RWPE1 (cell line): ENCODE results near the gene PPT2.
A peak's percentile ranks its signal among the peaks of the same experiment; 100 is the strongest.

Source experiments
- CTCF ChIA-PET: fragments of 350-600 bp; sonication (Branson Sonifier 250); formaldehyde crosslinking; extraction: SDS; loops from one replicate; lab custom pipeline; 2021; lab: Yijun Ruan, JAX
- POLR2A ChIA-PET: fragments of 400-600 bp; formaldehyde crosslinking; extraction: SDS; loops from one replicate; lab custom pipeline; 2020; ENCODE audit warnings: antibody characterized with exemption; ENCODE audit not compliant: low non-redundant PET; lab: Yijun Ruan, JAX
- DNase-seq: peaks from one replicate; pipeline ENCODE4 v3.0.0; 2012; ENCODE audit warnings: low spot score
- H3K27ac ChIP-seq: fragments of 450-650 bp; 2 replicates; pipeline ENCODE4 v1.5.1; 2017
- CTCF ChIP-seq: fragments of 450-650 bp; conservative IDR thresholded peaks from 2 replicates; pipeline ENCODE4 v1.5.1; 2017; ENCODE audit warnings: low read depth, mild to moderate bottlenecking

PPT2 gene

GRCh38 chr6:32118782-32119628, 34.9 kb upstream of the PPT2 start:
- ChIA-PET POLR2A (interaction anchor here (1.2 kb wide), 1 partner anchor 36 kb away, joined by 3 read pairs; no protein-coding TSS in a partner anchor), CTCF (interaction anchor here (0.6 to 2.7 kb wide), 17 partner anchors 8 to 559 kb away, joined by 3 to 22 read pairs (median 4); partner anchors contain the start of gene TNXB)
- H3K27ac ChIP-seq, result peak overlapping the region; percentile 71
- DNase-seq, result peak; percentile 75
- TF ChIP-seq CTCF, result peak; percentile 93

GRCh38 chr6:32120573-32121059, 33.3 kb upstream of the PPT2 start:
- DNase-seq, result no peak
- POLR2A ChIA-PET, result interaction anchor here (0.7 kb wide), 1 partner anchor 57 kb away, joined by 3 read pairs; no protein-coding TSS in a partner anchor
- CTCF ChIA-PET, result interaction anchor here (0.6 to 0.7 kb wide), 2 partner anchors 34 to 119 kb away, joined by 3 read pairs; no protein-coding TSS in a partner anchor
- no peak for TF ChIP-seq CTCF
- H3K27ac ChIP-seq, result peak overlapping the region; percentile 29

GRCh38 chr6:32123681-32124080, 30.3 kb upstream of the PPT2 start:
- ChIA-PET CTCF (no interaction called here), POLR2A (no interaction called here)
- no peak for DNase-seq
- TF ChIP-seq CTCF, result no peak
- H3K27ac ChIP-seq, result peak overlapping the region; percentile 4; the same call in 1 of the 2 replicates

- ChIA-PET CTCF (interaction anchor here (1.2 to 2.1 kb wide), 2 partner anchors 9 to 12 kb away, joined by 4 to 11 read pairs; no protein-coding TSS in a partner anchor), POLR2A (no interaction called here)
- peak overlapping the region; percentile 89 for H3K27ac ChIP-seq
- TF ChIP-seq CTCF, result no peak
- no peak for DNase-seq
Measured at GRCh38 chr6:32126880-32127279, 27.1 kb upstream of the PPT2 start.

GRCh38 chr6:32127409-32127716, 26.6 kb upstream of the PPT2 start:
- H3K27ac ChIP-seq, result peak overlapping the region; percentile 89

More at GRCh38 chr6:32127409-32127716, 26.6 kb upstream of the PPT2 start:
- POLR2A ChIA-PET, result no interaction called here
- TF ChIP-seq CTCF, result no peak
- CTCF ChIA-PET, result interaction anchor here (1.2 to 2.1 kb wide), 2 partner anchors 9 to 13 kb away, joined by 4 to 11 read pairs; no protein-coding TSS in a partner anchor
- no peak for DNase-seq
